Panc1 (cell line): ENCODE data around the gene TAAR2. TPM values are rescaled to one million over a fixed set of nuclear protein-coding genes. Genes with fewer than 3 reads are reported as not detected.

Experiments
- ATAC-seq: fragments of 200-7000 bp; cut with Tn5 transposase; 2 replicates; pipeline ENCODE4 v1.9.1; 2020; ENCODE audit warnings: mild to moderate bottlenecking, moderate library complexity
- BruUV-seq: library from RNA; stranded (reverse); fragments of 400-500 nt; replicated peaks from 2 replicates; lab custom pipeline; 2021; lab: Mats Ljungman, UMichigan
- CTCF ChIA-PET: fragments of 300-600 bp; sonication (Branson Sonifier 250); formaldehyde crosslinking; loops from one replicate; lab custom pipeline; 2022; ENCODE audit warnings: antibody characterized with exemption; lab: Charles Lee
- POLR2A ChIA-PET: fragments of 300-600 bp; sonication (Branson Sonifier 250); formaldehyde crosslinking; loops from one replicate; lab custom pipeline; 2022; ENCODE audit warnings: antibody characterized with exemption; lab: Charles Lee
- DNase-seq: peaks from one replicate; pipeline ENCODE4 v3.0.0-alpha.2; 2010; ENCODE audit warnings: low read depth, low spot score
- H3K27ac ChIP-seq: 2 replicates; pipeline ENCODE4 v1.5.1; 2011; ENCODE audit warnings: mild to moderate bottlenecking, low read length, inconsistent platforms
- H3K27me3 ChIP-seq: fragments of 200-500 bp; sonication (Bioruptor generic); 2 replicates; pipeline ENCODE4 v1.6.0; 2014; ENCODE audit warnings: low read length, inconsistent platforms; ENCODE audit not compliant: control insufficient read depth, insufficient read depth
- H3K36me3 ChIP-seq: fragments of 200-500 bp; sonication (Bioruptor generic); 2 replicates; pipeline ENCODE4 v1.5.1; 2014; ENCODE audit warnings: inconsistent platforms, mild to moderate bottlenecking, low read length, moderate library complexity; ENCODE audit not compliant: control insufficient read depth, insufficient read depth
- H3K4me1 ChIP-seq: 2 replicates; pipeline ENCODE4 v1.5.1; 2011; ENCODE audit warnings: inconsistent platforms, mild to moderate bottlenecking, low read length, moderate library complexity; ENCODE audit not compliant: control insufficient read depth, insufficient read depth
- H3K4me3 ChIP-seq, 2 experiments: 2 replicates each; pipeline ENCODE4 v1.5.1; 2011 to 2012; ENCODE audit warnings: low read depth in 2 of 2, low read length in 2 of 2, mild to moderate bottlenecking in 2 of 2, inconsistent platforms in 1 of 2, moderate library complexity in 1 of 2
- H3K9me3 ChIP-seq: fragments of 200-500 bp; sonication (Bioruptor generic); 2 replicates; pipeline ENCODE4 v1.5.1; 2014; ENCODE audit warnings: low read depth, mild to moderate bottlenecking, inconsistent platforms, low read length, moderate library complexity; ENCODE audit not compliant: control insufficient read depth, insufficient read depth
- CTCF ChIP-seq: fragments of 450-650 bp; IDR thresholded peaks from 2 replicates; pipeline ENCODE4 v1.5.1; 2017; ENCODE audit warnings: mild to moderate bottlenecking
- POLR2AphosphoS5 ChIP-seq: IDR thresholded peaks from 2 replicates; pipeline ENCODE4 v1.6.1; 2012; ENCODE audit warnings: mild to moderate bottlenecking, low read depth, low read length, moderate library complexity
- REST ChIP-seq, 2 experiments: IDR thresholded peaks; 2 replicates each; pipeline ENCODE4 v1.6.1; 2011 to 2012; ENCODE audit warnings: low read depth in 2 of 2, control low read depth in 1 of 2, low read length in 1 of 2, mild to moderate bottlenecking in 1 of 2, moderate library complexity in 1 of 2; ENCODE audit not compliant: insufficient read depth in 1 of 2
- SIN3A ChIP-seq: IDR thresholded peaks from 2 replicates; pipeline ENCODE4 v1.6.1; 2012; ENCODE audit warnings: low read depth, mild to moderate bottlenecking, low read length, moderate library complexity, borderline replicate concordance; ENCODE audit not compliant: insufficient read depth
- TCF7L2 ChIP-seq: IDR thresholded peaks from 2 replicates; pipeline ENCODE4 v1.6.1; 2011; ENCODE audit warnings: mild to moderate bottlenecking, low read depth, low read length, inconsistent platforms
- in situ Hi-C: cut with HindIII; loops from 2 replicates; pipeline ENCODE4 v1.10.0; 2016; ENCODE audit warnings: low sequenced_read_pairs, low pct_unique_long_range_greater_than_20kb
- intact Hi-C: fragments of 100-400 bp; cut with micrococcal nuclease; formaldehyde crosslinking; loops from one replicate; pipeline ENCODE4 v1.10.0; 2022; ENCODE audit not compliant: unreplicated experiment
- total RNA-seq: library from RNA; stranded (reverse); gene quantifications from one replicate; pipeline ENCODE4 v1.2.1, GENCODE V29; 2021; ENCODE audit not compliant: unreplicated experiment

Gene TAAR2
- total RNA-seq, 1 experiment from 2014 or later: not detected

- no TSS peak for BruUV-seq
- intact Hi-C loops (no loop called here), in situ Hi-C loops (no loop called here)
- no peak within 1 kb of the TSS for H3K4me3 ChIP-seq
- H3K9me3 ChIP-seq: no peaks in the 10 kb centered on the region
- TF ChIP-seq TCF7L2: no peak
- no peak for TF ChIP-seq CTCF
- TF ChIP-seq REST (IDR thresholded peaks at IDR 0.05; ENCODE audit: insufficient read depth in 1 of 2, low read depth in 2 of 2, low read length in 1 of 2): no peak
- TF ChIP-seq POLR2AphosphoS5: no peak
- TF ChIP-seq SIN3A: no peak
- ChIA-PET POLR2A (no interaction called here), CTCF (no interaction called here)
- no peak for ATAC-seq
- H3K36me3 ChIP-seq: no peaks in the 10 kb centered on the region
- no peak for DNase-seq
- H3K27ac ChIP-seq: no peak within 1 kb of the TSS
- no peaks in the 10 kb centered on the region for H3K4me1 ChIP-seq
- H3K27me3 ChIP-seq: no peaks in the 10 kb centered on the region
These were observed 53.8 kb downstream of the TAAR2 start, which contains the start of gene TAAR6 for GRCh38 chr6:132570221-132570777. Gene TAAR6, plus strand, starts transcription at chr6:132570322. Its CDS starts 0 bp downstream, at chr6:132570322.

- intact Hi-C loops (no loop called here), in situ Hi-C loops (no loop called here)
- Histone ChIP-seq H3K9me3 (no peaks in the 10 kb centered on the region), H3K4me3 (no peak overlapping the region), H3K27ac (no peak overlapping the region), H3K36me3 (no peaks in the 10 kb centered on the region), H3K27me3 (no peaks in the 10 kb centered on the region), H3K4me1 (no peaks in the 10 kb centered on the region)
- DNase-seq: no peak
- TF ChIP-seq REST (IDR thresholded peaks at IDR 0.05; ENCODE audit: insufficient read depth in 1 of 2, low read depth in 2 of 2, low read length in 1 of 2): no peak
- no peak for TF ChIP-seq SIN3A
- no peak for TF ChIP-seq CTCF
- no peak for TF ChIP-seq TCF7L2
- no peak for TF ChIP-seq POLR2AphosphoS5
- no peak for ATAC-seq
- POLR2A ChIA-PET: no interaction called here
- no TSS peak for BruUV-seq
- CTCF ChIA-PET: no interaction called here
These were observed 54.9 kb downstream of the TAAR2 start for GRCh38 chr6:132569170-132569569.
